K562 (cell line): ENCODE measurements around the gene CCDC85B. TPM values are rescaled to one million over a fixed set of nuclear protein-coding genes. Genes with fewer than 3 reads are reported as not detected.

Experiments
- ATAC-seq: fragments of 200-7000 bp; cut with Tn5 transposase; 3 replicates; pipeline ENCODE4 v1.9.1; 2020; ENCODE audit warnings: moderate library complexity
- BruUV-seq: library from RNA; stranded (reverse); fragments of 400-500 nt; replicated peaks from 2 replicates; lab custom pipeline; 2021; lab: Mats Ljungman, UMichigan
- CTCF ChIA-PET: fragments of 300-600 bp; formaldehyde crosslinking; extraction: SDS; loops from one replicate; lab custom pipeline; 2021; ENCODE audit warnings: low intra/inter-chr PET ratio; lab: Yijun Ruan, JAX
- POLR2A ChIA-PET: fragments of 300-600, 350-650 bp; sonication (Branson Sonifier 250); formaldehyde crosslinking; extraction: SDS; loops from one replicate; lab custom pipeline; 2021; ENCODE audit warnings: antibody characterized with exemption, inconsistent platforms; lab: Yijun Ruan, JAX
- DNase-seq, 4 experiments: peaks; one replicate each; pipeline versions ENCODE4 v3.0.0 to v3.0.0-alpha.2; 2011 to 2018; ENCODE audit warnings: low spot score in 3 of 4, mixed read lengths in 3 of 4; ENCODE audit errors: extremely low read depth in 1 of 4
- FAIRE-seq: peaks from 2 replicates; lab custom pipeline; 2011; peaks lifted over from hg19 to GRCh38; lab: Jason Lieb, UNC
- H2AFZ ChIP-seq: 2 replicates; pipeline ENCODE4 v1.6.0; 2011; ENCODE audit warnings: low read depth, low read length, control low read depth, inconsistent platforms
- H3K27ac ChIP-seq: fragments of 200-600 bp; 3 replicates; pipeline ENCODE4 v1.8.0; 2011; ENCODE audit warnings: low read depth, mild to moderate bottlenecking, control low read depth, inconsistent platforms, low read length, moderate library complexity, mixed read lengths; ENCODE audit errors: extremely low read depth
- H3K27me3 ChIP-seq, 2 experiments: fragments of 300-600 bp in 1 of 2; 2 replicates in 1 of 2; 3 replicates in 1 of 2; pipeline versions ENCODE4 v1.6.0 to v1.8.0; 2011; ENCODE audit warnings: inconsistent platforms in 2 of 2, low read length in 2 of 2, mild to moderate bottlenecking in 1 of 2, mixed read lengths in 1 of 2, moderate library complexity in 1 of 2; ENCODE audit not compliant: control insufficient read depth in 2 of 2, insufficient read depth in 2 of 2
- H3K36me3 ChIP-seq: fragments of 300-600 bp; 3 replicates; pipeline ENCODE4 v1.8.0; 2011; ENCODE audit warnings: mild to moderate bottlenecking, low read length, inconsistent platforms; ENCODE audit not compliant: control insufficient read depth, insufficient read depth
- H3K4me1 ChIP-seq, 2 experiments: fragments of 200-600 bp in 1 of 2; replicated peaks in 1 of 2; 2 replicates in 1 of 2; 3 replicates in 1 of 2; pipeline versions ENCODE4 v1.5.1 to v1.8.0; 2011; ENCODE audit warnings: inconsistent platforms in 2 of 2, low read length in 2 of 2, mild to moderate bottlenecking in 1 of 2, mixed read lengths in 1 of 2, moderate library complexity in 1 of 2; ENCODE audit not compliant: control insufficient read depth in 2 of 2, insufficient read depth in 2 of 2
- H3K4me2 ChIP-seq: 2 replicates; pipeline ENCODE4 v1.6.1; 2011; ENCODE audit warnings: low read length, control low read depth, inconsistent platforms, mixed read lengths; ENCODE audit not compliant: insufficient read depth
- H3K4me3 ChIP-seq: fragments of 200-600 bp; sonication (generic), shearing (Covaris generic); 2 replicates; pipeline ENCODE4 v1.5.1; 2016; ENCODE audit warnings: control low read depth, inconsistent platforms
- H3K79me2 ChIP-seq: fragments of 200-600 bp; 3 replicates; pipeline ENCODE4 v1.8.0; 2011; ENCODE audit warnings: low read length, inconsistent platforms; ENCODE audit not compliant: control insufficient read depth, insufficient read depth
- H3K9ac ChIP-seq, 2 experiments: 2 replicates each; pipeline versions ENCODE4 v1.6.0 to v1.6.1; 2011; ENCODE audit warnings: low read depth in 2 of 2, low read length in 2 of 2, control low read depth in 1 of 2, inconsistent platforms in 1 of 2, mild to moderate bottlenecking in 1 of 2, mixed read lengths in 1 of 2; ENCODE audit not compliant: insufficient read depth in 1 of 2
- H3K9me1 ChIP-seq: one replicate; pipeline ENCODE4 v1.6.0; 2011; ENCODE audit warnings: inconsistent platforms, mild to moderate bottlenecking, low read length, moderate library complexity; ENCODE audit not compliant: control insufficient read depth, insufficient read depth
- H3K9me3 ChIP-seq: replicated peaks from 2 replicates; pipeline ENCODE4 v1.5.1; 2011; ENCODE audit warnings: low read depth, low read length, inconsistent platforms; ENCODE audit not compliant: control insufficient read depth, insufficient read depth
- H4K20me1 ChIP-seq: replicated peaks from 2 replicates; pipeline ENCODE4 v1.6.1; 2011; ENCODE audit warnings: low read length, inconsistent platforms, mixed read lengths; ENCODE audit not compliant: control insufficient read depth, insufficient read depth
- BMI1 ChIP-seq: fragments of 150-350 bp; IDR thresholded peaks from 2 replicates; pipeline ENCODE4 v1.6.1; 2014; ENCODE audit warnings: low read length
- CHD7 ChIP-seq: fragments of 200-600 bp; sonication (generic); IDR thresholded peaks from one replicate; pipeline ENCODE4 v1.6.1; 2012; ENCODE audit warnings: mild to moderate bottlenecking, low read depth, low read length, inconsistent platforms
- CSDE1 ChIP-seq, 2 experiments: fragments of 450-650 bp; IDR thresholded peaks; 2 replicates each; pipeline ENCODE4 v1.6.1; 2016; ENCODE audit warnings: mild to moderate bottlenecking in 1 of 2
- MCM5 ChIP-seq: fragments of 450-650 bp; IDR thresholded peaks from 2 replicates; pipeline ENCODE4 v1.6.1; 2016; ENCODE audit warnings: low read depth
- ZC3H8 ChIP-seq: fragments of 450-650 bp; IDR thresholded peaks from 2 replicates; pipeline ENCODE4 v1.6.1; 2017
- ZNF197 ChIP-seq: fragments of 200-800 bp; sonication (Bioruptor generic); IDR thresholded peaks from 2 replicates; pipeline ENCODE4 v1.6.1; 2016; ENCODE audit warnings: low read depth, missing genetic modification characterization, missing compliant biosample characterization
- ZNF518B ChIP-seq: fragments of 250-450 bp; sonication (Bioruptor Pico); IDR thresholded peaks from 2 replicates; pipeline ENCODE4 v1.5.0; 2021; ENCODE audit warnings: mild to moderate bottlenecking, moderate library complexity
- WGBS: fragments of 100-300 bp; shearing (Covaris generic); methylation state at CpG from one replicate; pipeline ENCODE4 v1.1.6; 2016; ENCODE audit warnings: low coverage, mixed read lengths; ENCODE audit not compliant: insufficient coverage; ENCODE audit errors: missing lambda C conversion rate; 5-methylcytosine and 5-hydroxymethylcytosine counted together
- in situ Hi-C: fragments of 300-500 bp; cut with MboI; formaldehyde crosslinking; loops from 4 replicates; pipeline ENCODE4 v1.15.0; 2018; ENCODE audit warnings: inconsistent platforms, mixed read lengths
- intact Hi-C: fragments of 100-400 bp; cut with micrococcal nuclease; formaldehyde crosslinking; loops from 2 replicates; pipeline ENCODE4 v1.14.2; 2022
- polyA plus RNA-seq, 8 experiments: library from polyadenylated mRNA; depleted of rRNA in 4 of 8; stranded (reverse) in 5 of 8; unstranded in 3 of 8; fragments of >200 nt; fragmentation: Nextera tagmentation in 2 of 8; fragmentation: Illumina TruSeq in 1 of 8; extraction: Ambion mirVana in 2 of 8; extraction: Trizol in 1 of 8; gene quantifications; 2 replicates each; pipeline versions ENCODE4 v1.2.1 to v1.2.3, GENCODE V29; 2011 to 2014; ENCODE audit warnings: inconsistent platforms in 1 of 8, missing spikeins in 1 of 8
- total RNA-seq, 7 experiments: library from RNA; depleted of rRNA in 6 of 7; stranded (reverse); fragments of >200 nt in 6 of 7; fragmentation: Illumina TruSeq in 2 of 7; extraction: Trizol in 2 of 7; gene quantifications; 2 replicates each; pipeline versions ENCODE4 v1.2.1 to v1.2.3, GENCODE V29; 2011 to 2021; ENCODE audit warnings: low replicate concordance in 1 of 7

Gene CCDC85B
- total and polyA plus RNA-seq, 9 of the 15 experiments (the other 6 are each of a cell fraction or from before 2014, with no cell fraction given) = 0.14 to 138 (median 6.2) TPM

DNA sequence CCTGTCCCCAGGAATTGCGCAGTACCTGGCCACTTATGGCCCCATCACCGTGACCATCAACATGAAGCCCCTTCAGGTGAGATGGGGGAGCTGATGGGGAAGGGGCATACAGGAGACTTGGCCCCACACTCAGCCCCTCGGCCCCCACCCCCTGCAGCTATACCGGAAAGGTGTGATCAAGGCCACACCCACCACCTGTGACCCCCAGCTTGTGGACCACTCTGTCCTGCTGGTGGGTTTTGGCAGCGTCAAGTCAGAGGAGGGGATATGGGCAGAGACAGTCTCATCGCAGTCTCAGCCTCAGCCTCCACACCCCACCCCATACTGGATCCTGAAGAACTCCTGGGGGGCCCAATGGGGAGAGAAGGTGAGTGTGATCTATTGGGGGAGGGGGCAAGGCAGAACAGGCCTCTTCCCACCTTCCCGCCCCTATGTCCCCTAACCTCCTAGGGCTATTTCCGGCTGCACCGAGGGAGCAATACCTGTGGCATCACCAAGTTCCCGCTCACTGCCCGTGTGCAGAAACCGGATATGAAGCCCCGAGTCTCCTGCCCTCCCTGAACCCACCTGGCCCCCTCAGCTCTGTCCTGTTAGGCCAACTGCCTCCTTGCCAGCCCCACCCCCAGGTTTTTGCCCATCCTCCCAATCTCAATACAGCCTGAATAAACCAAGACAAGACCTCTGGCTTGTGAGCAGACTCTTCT, 7.3 kb upstream of the CCDC85B start:
- Histone ChIP-seq H3K4me1 (peaks cover 8 to 38% of the 10 kb centered on the region in 2 experiments; a peak in 3 of 5 replicates), H3K79me2 (peaks cover 12% of the 10 kb centered on the region), H3K27ac (no peak overlapping the region), H3K36me3 (peaks cover 50% of the 10 kb centered on the region), H3K4me2 (no peak overlapping the region), H3K27me3 (no peaks in the 10 kb centered on the region), H3K9me3 (no peaks in the 10 kb centered on the region), H2AFZ (no peak overlapping the region), H3K4me3 (no peak overlapping the region), H4K20me1 (peaks cover 3% of the 10 kb centered on the region; the same call in 1 of the 2 replicates), H3K9me1 (no peaks in the 10 kb centered on the region), H3K9ac (no peak overlapping the region)
- DNase-seq (no peak), ATAC-seq (no peak), FAIRE-seq (no peak)
- in situ Hi-C loops = loop anchor here (5.0 kb wide), 1 partner anchor 104 kb away; no protein-coding TSS in a partner anchor
- no TSS peak for BruUV-seq
- intact Hi-C loops = no loop called here
- 87% methylated on average over 12 of the region's 13 CpGs for WGBS
- ChIA-PET CTCF (interaction anchor here (1.6 to 2.7 kb wide), 2 partner anchors 105 to 177 kb away, joined by 4 to 24 read pairs; no protein-coding TSS in a partner anchor), POLR2A (interaction anchor here (0.6 to 14.4 kb wide), 5 partner anchors 9 to 65 kb away, joined by 3 to 147 read pairs (median 13); partner anchors contain the start of genes CFL1 and MUS81)
- TF ChIP-seq CSDE1 (IDR thresholded peaks at IDR 0.05) (no peak), ZC3H8 (no peak), ZNF518B (no peak), MCM5 (no peak), ZNF197 (CRISPR knock-in tag) (no peak), CHD7 (no peak), BMI1 (no peak)
